ENCODE data around the gene ULK4. TPM values are rescaled to one million over a fixed set of nuclear protein-coding genes. Genes with fewer than 3 reads are reported as not detected.

The ULK4 gene
- total RNA-seq, 1 donor: 22.0 TPM

GRCh38 chr3:42001777-42002176 lies 39.9 kb upstream of the ULK4 start:
- H3K4me3 ChIP-seq (ENCODE audit: low read depth, low read length): no peak overlapping the region
- no peak for TF ChIP-seq CTCF (IDR thresholded peaks at IDR 0.05; ENCODE audit: insufficient read depth, low read depth, low read length)
- DNase-seq (ENCODE audit: low read depth): peak; percentile 42

- no peak for DNase-seq (ENCODE audit: low read depth)
- TF ChIP-seq CTCF (IDR thresholded peaks at IDR 0.05; ENCODE audit: insufficient read depth, low read depth, low read length): no peak
- H3K4me3 ChIP-seq (ENCODE audit: low read depth, low read length): no peak overlapping the region
Observed at GRCh38 chr3:41999909-42000308, 38.0 kb upstream of the ULK4 start.

- TF ChIP-seq CTCF (IDR thresholded peaks at IDR 0.05; ENCODE audit: insufficient read depth, low read depth, low read length): peak; percentile 62
- DNase-seq (ENCODE audit: low read depth): no peak
- no peak overlapping the region for H3K4me3 ChIP-seq (ENCODE audit: low read depth, low read length)
Observed at GRCh38 chr3:41997702-41998550, 36.0 kb upstream of the ULK4 start.

- no peak for DNase-seq (ENCODE audit: low read depth)
- no peak for TF ChIP-seq CTCF (IDR thresholded peaks at IDR 0.05; ENCODE audit: insufficient read depth, low read depth, low read length)
- H3K4me3 ChIP-seq (ENCODE audit: low read depth, low read length): no peak overlapping the region
Observed at GRCh38 chr3:41991437-41991836, 29.5 kb upstream of the ULK4 start.

GRCh38 chr3:41989518-41989917 lies 27.6 kb upstream of the ULK4 start:
- DNase-seq (ENCODE audit: low read depth): no peak
- no peak overlapping the region for H3K4me3 ChIP-seq (ENCODE audit: low read depth, low read length)
- no peak for TF ChIP-seq CTCF (IDR thresholded peaks at IDR 0.05; ENCODE audit: insufficient read depth, low read depth, low read length)

- H3K4me3 ChIP-seq (ENCODE audit: low read depth, low read length): no peak overlapping the region
- TF ChIP-seq CTCF (IDR thresholded peaks at IDR 0.05; ENCODE audit: insufficient read depth, low read depth, low read length): no peak
- DNase-seq (ENCODE audit: low read depth): no peak
Observed at GRCh38 chr3:41987627-41988026, 25.7 kb upstream of the ULK4 start.

GRCh38 chr3:41986561-41986960 lies 24.7 kb upstream of the ULK4 start:
- no peak overlapping the region for H3K4me3 ChIP-seq (ENCODE audit: low read depth, low read length)
- no peak for DNase-seq (ENCODE audit: low read depth)
- no peak for TF ChIP-seq CTCF (IDR thresholded peaks at IDR 0.05; ENCODE audit: insufficient read depth, low read depth, low read length)

Measured in fibroblast of villous mesenchyme (primary cell).